KG1 (cell line): ENCODE measurements around the gene HFM1.

Source experiments
- DNase-seq: peaks from one replicate; lab custom pipeline; 2025; lab: John Stamatoyannopoulos, UW

The HFM1 gene

DNA sequence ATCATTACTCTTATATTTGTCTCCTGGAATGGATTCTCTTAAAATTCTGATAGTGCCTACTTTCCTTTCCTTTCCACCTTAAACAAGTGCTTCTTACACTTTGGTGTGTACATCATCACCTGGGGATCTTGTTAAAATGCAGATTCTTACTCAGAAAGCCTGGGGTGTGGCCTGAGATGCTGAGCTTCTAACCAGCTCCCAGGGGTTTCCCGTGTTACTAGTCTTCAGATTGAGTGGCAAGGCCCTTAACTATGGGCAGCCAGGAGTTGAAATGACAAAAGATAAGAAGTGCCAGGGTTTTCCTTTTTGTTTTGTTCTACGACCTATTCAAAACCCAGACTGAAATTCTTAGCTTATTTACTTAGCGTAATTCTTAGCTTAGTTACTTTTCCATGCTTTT, 159.2 kb downstream of the HFM1 start:
- no peak for DNase-seq

DNA sequence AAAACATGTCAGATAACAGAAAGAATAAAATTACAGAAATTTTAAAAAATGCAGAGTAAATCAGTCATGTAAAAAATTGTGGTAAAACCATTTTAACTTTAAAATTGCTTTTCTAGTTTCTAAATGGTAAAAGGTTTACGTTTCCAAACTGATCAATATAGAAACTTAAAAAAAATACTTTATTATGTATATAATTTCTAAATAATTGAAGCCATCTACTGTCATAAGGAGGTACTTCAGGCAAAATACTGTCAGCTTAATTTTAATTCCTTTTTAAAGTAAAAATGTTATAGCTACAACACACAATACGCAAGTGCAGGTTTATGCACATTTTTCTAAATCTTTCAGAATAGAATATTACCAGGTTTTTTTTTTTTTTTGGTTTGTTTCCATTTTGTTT, 159.9 kb downstream of the HFM1 start:
- no peak for DNase-seq

DNA sequence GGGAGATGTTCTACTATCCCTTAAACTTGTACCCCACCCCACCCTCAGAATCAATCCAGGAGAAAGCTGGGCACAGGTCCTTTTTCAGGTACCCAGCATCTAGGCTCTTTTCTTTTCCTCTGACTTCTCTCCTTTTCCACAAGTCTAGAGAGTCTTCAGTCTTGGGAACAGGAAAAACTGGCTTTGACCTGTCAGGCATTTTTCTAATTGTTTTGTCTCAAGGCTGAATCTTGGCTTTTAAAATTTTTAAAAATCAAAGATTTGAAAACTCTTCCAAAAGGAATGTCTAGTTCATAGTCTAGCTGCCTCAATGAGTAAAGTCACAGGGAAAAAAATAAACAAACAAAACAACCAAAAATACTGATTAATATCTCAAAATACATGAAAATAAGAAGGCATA, 161.5 kb downstream of the HFM1 start:
- no peak for DNase-seq

DNA sequence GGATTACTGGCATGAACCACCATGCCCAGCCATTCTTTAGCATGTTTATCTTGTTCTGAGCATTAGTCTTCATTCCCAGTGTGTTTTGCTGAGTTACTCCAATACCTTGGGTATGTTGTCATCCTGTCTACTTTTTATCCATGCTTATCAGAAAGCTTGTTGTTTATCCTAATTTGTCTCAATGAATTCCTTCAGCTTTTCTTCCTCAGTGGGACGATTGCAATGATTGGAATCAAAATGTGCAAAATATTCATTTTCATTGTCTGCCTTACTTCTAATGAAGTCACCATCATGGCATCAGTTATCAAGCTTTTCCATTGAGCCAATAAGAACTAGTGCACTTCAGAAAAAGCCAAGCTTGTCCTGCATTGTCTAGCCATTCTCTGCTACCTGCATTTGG, 170.5 kb downstream of the HFM1 start:
- DNase-seq: no peak

DNA sequence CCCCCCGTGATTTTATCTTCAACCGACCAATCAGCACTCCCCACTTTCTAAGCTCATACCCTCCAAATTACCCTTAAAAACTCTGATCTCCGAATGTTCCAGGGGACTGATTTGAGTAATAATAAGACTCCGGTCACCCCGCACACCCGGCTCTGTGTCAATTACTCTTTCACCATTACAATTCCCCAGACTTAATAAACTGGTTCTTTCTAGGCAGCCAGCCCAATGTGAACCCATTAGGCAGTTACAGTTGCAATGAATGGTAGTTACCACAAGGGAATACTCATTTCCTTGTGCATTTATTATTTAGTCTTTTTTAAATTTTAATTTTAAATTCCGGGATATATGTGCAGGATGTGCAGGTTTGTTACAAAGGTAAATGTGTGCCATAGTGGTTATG, 177.9 kb downstream of the HFM1 start:
- no peak for DNase-seq

DNA sequence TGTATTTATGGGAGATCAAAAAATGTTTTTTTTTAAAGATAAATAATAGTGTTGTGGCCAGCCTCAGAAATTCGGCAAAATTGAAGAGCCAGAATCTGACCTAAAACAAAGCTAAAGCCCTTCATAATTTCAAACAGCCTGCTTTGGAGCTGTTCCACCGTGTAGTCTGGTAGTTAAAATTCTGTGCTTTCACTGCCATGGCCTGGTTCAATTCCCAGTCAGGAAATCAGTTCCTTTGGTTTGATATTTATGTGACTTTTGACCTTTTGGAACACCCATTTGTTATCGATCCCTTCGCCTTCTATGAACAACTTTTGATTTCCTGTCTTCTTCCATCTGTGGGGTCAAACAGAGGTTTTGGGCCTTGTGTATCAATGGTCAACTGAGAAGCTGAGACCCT, 179.8 kb downstream of the HFM1 start:
- no peak for DNase-seq

DNA sequence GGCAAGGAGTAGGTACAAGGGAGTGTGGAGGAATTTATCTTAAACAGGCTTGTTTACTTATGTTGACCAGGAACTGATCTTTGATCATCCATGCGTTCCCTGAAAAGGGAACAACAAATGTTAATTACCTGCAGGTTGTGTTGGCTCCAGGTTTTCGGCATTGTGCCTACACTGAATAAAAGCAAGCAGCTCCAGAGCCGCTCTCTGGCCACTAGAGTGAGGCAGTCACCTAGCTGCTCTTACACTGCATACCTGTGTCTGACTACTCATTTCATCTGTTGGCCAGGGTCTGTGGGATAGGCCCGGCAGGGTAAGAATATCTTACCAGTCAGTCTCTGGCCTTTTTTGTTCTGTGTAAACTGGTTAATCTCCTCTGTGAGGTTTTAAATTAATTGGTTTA, 183.6 kb downstream of the HFM1 start:
- DNase-seq: no peak

DNA sequence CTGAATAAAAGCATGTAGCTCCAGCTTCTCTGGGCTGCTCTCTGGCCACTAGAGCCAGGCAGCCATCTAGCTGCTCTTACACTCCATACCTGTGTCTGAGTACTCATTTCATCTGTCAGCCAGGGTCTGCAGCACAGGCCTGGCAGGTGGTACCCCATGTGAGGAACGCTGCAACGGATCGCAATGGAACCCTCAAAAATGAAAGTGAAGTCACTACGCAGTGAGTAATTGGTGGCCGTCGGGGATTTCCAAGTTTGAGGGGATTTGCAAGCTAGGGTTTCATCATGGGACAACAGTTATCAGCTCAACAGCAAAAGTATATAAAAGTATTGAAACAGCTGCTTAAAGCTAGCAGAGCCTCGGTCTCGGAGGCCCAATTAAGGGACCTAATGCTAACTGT, 186.7 kb downstream of the HFM1 start:
- no peak for DNase-seq
